GM20431 (cell line): ENCODE data around the gene PIERCE2.
"Not testable (repeated sequence)": the region's sequence is repeated elsewhere in the genome, so short reads cannot be mapped to it uniquely, and the experiment has no call there.

Experiments used
- in situ Hi-C: fragments of 300-500 bp; cut with MseI, MboI; formaldehyde crosslinking; loops from one replicate; pipeline ENCODE4 v1.15.0; 2020; ENCODE audit warnings: low sequenced_read_pairs; ENCODE audit not compliant: unreplicated experiment

The PIERCE2 gene, protein sequence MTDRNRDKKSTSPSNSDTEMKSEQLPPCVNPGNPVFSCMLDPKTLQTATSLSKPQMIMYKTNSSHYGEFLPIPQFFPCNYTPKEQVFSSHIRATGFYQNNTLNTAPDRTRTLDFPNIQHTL

DNA sequence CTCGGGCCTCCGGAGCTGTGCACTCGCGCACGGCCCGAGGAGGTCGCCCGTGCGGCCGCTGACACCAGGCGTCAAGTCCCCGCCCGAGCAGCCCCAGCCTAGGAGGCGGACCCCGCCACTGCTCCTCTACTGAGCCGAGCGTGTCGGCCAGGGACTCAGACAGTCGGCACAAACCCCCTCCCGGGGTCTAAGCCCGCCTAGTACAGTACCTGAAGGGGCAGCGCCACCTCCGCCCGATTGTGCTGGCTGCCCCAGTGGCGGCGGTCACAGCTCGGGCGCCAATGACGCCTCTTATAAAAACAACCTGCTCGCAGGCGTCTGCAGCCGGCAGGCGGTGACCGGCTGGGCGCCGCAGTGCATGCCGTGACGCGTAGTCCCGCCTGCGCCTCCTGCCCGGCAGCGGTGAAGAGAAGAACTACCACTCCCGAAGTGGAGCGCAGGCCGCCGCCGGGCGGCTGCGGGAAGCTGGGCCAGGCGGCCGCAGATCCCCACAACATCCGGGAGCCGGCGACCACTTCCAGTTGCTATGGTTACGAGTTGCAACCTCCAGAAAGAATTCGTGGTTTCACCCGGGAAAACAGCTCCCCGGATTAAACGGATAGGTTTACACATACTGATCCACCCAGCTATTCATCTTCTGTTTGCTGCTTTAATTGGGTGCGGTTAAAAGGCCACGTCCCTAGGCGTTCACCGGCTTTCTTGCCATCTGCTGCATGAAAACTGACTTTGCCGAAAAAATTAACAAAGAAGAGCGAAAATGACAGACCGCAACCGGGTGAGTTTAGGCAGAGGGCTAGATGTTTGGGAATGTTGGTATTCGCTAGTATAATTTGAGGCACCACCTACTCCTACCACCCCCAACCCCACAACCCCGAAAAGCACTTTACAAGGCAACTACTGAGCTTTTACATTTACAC lies at the start of gene PIERCE2, which contains the start of gene CCPG1:
Gene PIERCE2 (plus strand): TSS at position 484 of the 917 bp plus-strand sequence. CDS start 274 bp downstream, at position 758.
Gene CCPG1 (minus strand): TSS at position 348 of the 917 bp plus-strand sequence. CDS start 18,935 bp downstream, outside the sequence.
- in situ Hi-C loops, result no loop called here

DNA sequence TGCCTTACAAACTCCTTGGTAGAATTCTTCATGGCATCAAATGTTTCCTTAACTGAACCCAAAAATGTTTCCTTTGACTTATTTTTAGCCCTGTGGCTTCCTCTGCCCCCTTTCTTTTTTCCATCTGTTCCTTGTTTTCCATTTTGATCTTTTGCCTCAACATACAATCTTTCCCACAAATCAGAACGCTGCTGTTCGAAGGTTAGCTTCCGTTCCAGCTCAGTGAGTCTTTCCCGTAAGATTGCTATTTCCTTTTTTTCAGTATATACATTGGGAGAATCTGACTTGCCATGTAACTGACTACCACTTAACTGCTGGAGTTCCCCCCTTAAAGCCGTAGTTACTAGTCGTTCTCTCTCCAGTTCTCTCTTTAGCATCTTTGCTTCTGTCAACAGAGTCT lies 48.0 kb upstream of the PIERCE2 start:
- in situ Hi-C loops, result no loop called here

DNA sequence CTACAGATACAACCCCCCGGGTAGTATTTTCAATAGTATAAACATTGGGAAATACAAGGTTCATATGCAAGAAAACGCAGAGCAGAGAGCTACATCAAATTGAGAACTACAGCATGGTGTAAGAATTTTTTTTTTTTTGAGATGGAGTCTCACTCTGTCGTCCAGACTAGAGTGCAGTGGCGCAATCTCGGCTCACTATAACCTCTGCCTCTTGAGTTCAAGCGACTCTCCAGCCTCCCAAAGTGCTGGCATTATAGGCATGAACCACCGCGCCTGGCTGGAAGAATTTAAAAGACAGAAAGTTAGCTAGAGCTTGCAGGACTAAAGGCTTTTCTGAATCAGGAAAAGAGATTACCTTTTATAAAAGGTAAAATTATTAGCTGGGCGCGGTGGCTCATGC lies 47.2 kb upstream of the PIERCE2 start:
- in situ Hi-C loops, result no loop called here

DNA sequence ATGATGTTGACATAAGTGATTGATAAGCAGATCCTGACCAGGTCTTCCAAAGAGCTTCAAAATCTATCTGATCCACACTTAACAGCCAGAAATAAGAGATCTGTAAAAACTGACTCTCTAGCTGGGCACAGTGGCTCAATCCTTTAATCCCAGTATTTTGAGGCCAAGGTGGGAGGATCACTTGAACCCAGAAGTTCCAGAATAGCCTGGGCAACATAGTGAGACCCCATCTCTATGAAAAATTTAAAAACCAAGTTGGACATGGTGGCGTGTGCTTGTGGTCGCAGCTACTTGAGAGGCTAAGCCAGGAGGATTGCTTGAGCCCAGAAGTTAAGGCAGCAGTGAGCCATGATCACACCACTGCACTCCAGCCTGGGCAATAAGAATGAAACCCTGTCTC lies 45.7 kb upstream of the PIERCE2 start:
- in situ Hi-C loops, result no loop called here

DNA sequence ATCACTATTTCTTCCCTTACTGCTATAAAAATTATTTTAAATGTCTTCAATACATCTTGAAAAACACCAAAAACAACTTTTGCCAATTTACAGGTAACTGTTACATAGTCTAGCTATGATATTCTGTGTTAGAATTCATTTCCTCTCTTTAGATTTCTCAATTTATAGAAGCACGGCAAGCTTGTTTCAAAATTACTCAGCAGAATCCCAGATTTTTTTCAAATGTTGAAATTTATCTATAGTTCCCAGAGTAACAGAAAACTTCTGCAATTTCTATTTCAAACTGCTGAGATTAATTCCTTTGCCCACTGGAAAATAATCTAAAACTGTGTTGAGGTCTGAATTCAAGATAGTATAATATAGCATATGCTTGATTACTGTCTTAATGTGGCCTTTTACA lies 41.3 kb upstream of the PIERCE2 start:
- in situ Hi-C loops, result no loop called here

DNA sequence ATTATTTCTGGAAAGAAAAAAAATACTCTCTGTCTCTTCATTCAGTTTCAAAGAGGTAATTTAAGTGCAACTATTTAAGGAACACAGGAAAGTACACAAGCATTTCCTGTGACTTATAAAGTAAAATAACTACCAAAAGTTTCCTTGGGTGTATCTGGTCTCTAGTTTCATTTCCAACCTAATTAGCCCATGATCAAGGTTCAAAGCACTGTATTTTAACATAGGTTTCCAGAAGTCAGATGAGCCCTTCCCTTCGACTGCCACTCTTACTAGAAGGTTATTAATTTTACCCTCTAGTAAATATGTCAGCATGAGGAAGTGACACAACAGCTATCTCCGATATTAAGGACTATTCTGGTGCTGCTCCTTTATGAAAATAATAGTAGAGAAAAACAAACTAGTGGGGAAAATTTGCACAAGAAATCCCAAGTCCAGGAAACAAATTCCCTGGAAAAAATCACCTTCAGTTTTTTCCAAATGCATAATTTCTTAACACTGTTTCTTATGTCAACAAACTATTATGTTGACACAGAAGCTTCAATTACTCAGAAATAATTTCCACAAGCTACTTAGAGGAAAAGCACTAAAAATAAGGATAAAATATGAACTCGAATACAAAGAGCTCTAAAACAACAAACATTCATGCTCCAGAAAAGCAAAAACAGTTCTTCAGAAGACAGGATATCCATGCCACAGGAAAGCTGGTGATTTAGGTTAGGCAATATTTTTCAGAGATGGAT lies 35.4 kb upstream of the PIERCE2 start:
- in situ Hi-C loops, result no loop called here

DNA sequence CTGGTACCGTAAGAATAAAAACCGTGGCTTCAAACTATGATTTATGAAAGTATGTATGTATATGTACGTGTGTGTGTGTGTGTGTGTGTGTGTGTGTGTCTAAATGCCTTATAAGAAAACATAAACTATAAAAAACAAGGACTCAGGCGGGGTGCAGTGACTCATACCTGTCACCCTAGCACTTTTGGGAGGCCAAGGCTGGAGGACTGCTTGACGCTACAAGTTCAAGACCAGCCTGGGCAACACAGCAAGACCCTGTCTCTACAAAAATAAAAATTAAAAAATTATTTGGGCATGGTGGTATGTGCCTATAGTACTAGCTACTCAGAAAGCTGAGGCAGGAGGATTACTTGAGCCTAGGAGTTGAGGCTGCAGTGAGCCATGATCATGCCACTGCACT lies 29.2 kb upstream of the PIERCE2 start:
- in situ Hi-C loops, result no loop called here

DNA sequence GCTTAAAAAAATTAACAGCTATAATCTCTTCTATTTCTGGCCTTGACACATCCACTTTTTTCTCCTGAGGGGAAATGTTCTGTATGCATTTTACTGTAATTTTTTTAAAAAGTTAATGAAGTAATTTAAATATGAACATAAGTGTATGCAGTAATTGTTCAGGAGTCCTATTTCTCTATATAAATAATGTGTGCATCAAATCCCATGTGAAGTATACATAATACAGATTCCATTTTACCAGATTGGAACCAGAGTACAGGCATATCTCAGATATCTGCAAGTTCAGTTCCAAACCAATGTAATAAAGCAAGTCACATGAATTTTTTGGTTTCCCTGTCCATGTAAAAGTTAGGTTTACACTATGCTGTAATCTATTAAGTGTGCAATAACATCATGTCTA lies 26.7 kb upstream of the PIERCE2 start:
- in situ Hi-C loops, result no loop called here

DNA sequence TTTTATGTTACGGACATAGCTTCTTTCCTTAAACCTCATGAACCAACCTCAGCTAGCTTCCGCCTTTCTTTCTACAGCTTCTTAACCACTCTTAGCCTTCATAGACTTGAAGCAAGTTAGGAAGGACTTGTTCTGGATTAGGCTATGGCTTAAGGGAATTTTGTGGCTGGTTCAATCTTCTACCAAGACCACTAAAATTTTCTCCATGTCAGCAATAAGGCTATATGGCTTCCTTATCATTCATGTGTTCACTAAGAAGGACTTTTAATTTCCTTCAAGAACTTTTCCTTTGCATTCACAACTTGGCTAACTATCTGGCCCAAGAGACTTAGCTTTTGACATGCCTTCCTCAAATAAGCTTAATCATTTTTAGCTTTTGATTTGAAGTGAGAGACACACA lies 24.6 kb upstream of the PIERCE2 start:
- in situ Hi-C loops, result no loop called here

DNA sequence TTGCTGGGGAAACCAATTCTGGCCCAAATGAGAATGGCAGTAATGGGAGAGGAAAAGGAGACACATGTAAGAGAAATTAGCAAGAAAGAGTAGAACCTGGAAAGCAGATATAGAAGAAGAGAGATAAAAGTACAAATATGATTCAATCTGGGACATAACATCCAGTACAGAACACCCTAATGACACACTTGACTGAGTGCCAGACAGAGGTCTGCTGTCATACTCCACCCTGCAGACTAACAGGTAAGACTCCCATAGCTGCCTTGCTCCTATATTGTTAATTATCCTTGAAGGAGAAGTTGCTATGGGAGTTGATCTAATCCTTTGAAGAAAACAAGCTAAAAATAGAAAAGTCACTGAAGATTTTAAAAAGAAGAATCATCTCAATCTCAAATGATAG lies 21.3 kb upstream of the PIERCE2 start:
- in situ Hi-C loops, result no loop called here

DNA sequence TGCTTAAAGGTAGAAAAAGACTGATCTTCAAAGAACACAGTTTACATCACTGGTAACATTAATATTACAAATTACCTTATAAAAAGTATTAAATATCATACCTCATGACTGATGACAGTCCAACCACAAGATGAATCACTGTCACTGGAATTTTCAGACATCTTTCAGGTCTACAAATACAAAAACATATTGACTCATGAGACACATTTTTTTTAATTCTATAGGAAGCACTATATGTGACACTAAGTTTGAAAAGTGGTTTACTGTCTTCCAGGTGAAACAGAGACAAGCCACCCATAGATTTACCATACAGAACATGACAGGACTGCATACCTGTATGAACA lies 19.1 kb upstream of the PIERCE2 start:
- in situ Hi-C loops, result no loop called here

DNA sequence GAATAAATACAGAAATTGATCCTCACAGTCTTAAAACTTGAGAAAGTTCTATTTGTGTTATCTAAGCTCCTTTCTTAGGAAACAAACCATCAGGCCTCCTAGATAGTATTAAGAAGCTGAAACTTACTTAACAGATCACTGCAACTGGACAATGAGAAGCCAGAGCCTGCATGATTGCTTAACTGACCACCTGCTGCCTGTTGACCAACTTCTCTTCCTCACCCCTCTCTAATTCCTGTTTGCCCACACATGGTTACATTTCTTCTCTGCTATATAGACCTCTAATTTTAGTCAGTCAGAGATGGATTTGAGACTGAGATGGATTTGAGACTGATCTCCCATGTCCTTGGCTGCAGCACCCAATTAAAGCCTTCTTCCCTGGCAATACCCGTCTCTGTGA lies 13.6 kb upstream of the PIERCE2 start:
- in situ Hi-C loops, result no loop called here

DNA sequence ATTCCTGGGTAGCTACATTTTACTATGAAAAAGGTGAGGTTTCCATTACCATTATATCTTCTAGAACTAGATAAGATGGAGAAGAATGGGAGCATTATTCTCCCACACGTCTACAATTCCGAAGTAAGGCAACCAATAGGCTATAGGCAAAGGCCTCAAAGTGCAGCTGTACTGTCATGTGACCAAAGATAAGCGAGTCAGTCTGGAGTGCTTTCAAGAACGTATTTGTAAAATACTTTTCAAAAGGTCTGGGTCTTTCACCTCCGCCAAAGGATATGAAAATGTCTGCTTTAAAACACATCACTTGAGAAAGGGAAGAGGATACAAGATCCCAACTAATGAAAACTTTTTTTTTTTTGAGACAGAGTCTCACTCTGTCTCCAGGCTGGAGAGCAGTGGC lies 10.1 kb upstream of the PIERCE2 start:
- in situ Hi-C loops, result no loop called here

DNA sequence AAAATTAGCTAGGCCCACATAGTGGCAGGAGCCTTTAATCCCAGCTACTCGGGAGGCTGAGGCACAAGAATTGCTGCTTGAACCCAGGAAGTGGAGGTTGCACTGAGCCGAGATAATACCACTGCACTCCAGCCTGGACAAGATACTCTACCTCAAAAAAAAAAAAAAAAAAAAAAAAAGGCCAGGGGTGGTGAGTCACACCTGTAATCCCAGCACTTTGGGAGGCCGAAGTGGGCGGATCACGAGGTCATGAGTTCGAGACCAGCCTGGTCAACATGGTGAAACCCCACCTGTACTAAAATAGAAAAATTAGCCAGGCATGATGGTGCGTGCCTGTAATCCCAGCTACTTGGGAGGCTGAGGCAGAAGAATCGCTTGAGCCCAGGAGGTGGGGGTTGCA lies 8.2 kb upstream of the PIERCE2 start:
- in situ Hi-C loops, result not testable (repeated sequence)

DNA sequence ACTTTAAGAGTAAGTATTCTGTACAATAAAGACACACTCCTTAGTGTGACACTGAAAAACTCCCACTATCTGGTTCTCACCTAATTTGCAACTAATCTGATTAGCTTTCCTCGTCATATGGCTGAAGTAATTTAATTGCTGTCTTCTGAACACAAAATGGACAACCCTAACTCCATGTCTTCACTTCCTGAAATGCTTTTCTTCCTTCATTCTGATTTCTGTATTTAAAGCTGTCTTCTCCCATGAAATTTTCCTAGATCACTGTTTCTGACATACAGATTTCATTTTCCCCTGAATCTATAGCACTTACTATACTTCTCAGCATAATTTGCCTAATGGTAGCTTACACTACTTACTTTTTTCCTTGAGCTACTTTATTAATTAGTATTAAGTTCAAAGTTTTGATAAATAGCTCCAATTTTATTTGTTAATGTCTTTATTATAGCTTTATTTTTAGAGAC lies 6.5 kb upstream of the PIERCE2 start:
- in situ Hi-C loops, result no loop called here

DNA sequence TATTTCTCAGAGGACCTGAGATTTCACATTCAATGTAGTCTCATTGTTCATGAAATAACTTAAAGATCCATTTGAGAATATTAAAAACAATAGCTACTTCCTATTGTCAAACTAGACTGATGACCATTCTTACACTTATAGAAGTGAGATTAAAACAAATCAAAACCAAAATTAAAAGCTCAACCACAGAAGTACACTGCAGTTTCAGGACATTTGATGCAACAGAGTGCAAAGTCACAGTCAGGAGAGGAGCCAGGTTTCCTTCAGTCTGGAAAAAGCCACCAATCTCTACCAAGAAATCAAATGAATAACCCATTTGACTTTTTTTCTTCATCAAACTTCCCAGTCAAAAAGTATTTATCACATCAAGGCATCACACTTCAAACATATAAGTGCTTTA lies 5.6 kb upstream of the PIERCE2 start:
- in situ Hi-C loops, result no loop called here

DNA sequence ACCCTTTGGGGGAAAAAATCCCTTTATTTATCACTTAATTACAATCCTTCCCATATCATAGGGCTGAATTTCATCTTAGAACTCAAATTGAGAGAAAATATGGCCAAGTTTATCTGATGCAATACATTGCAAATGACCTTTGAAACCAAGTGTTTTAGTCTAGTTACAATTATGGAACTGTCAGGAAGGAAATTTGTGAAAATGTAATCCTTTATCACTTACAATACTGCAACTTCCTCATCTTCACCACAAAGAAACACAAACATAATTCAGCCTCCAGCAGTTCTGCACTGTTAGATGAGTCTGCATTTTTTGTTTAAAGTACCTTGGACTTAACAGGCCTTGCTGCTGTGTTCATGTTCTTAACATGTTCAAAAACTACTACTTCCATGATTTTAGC lies 4.8 kb upstream of the PIERCE2 start:
- in situ Hi-C loops, result no loop called here

DNA sequence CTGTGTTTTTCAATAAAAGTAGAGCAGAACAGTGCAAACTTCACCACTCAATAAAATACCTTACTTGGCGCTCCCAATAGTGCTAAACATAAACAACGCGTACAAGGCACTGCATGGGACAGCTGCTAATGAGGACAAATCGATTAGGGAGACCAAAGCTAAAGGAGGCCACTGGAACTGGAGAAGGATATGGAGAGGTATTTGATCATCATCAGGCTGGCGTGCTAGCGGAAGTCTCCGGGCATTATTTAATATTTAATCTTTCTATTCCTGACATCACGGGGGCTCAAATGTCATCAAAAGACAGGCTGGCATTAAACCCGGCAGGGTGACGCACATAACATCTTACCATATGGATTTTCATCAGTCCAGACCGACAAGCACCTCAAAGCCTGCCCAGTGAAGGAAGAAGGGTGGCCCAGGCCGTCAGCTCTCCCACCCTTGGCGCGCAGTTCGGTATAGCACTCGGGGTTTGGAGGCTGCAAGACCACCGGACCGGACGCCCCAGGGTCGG lies 740 bp upstream of the PIERCE2 start:
- in situ Hi-C loops, result no loop called here

DNA sequence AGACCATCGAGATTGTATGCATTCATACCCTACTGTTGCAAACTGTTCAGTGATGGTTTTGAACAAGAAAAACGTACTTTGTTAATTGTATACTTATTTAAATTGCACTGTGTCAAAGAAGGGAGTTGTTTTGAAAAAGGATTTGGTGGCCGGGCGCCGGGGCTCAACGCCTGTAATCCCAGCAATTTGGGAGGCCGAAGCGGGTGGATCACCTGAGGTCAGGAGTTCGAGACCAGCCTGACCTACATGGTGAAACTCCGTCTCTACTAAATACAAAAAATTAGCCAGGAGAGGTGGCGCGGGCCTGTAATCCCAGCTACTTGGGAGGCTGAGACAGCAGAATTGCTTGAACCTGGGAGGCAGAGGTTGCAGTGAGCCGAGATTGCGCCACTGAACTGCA lies 681 bp downstream of the PIERCE2 start:
- in situ Hi-C loops, result not testable (repeated sequence)

DNA sequence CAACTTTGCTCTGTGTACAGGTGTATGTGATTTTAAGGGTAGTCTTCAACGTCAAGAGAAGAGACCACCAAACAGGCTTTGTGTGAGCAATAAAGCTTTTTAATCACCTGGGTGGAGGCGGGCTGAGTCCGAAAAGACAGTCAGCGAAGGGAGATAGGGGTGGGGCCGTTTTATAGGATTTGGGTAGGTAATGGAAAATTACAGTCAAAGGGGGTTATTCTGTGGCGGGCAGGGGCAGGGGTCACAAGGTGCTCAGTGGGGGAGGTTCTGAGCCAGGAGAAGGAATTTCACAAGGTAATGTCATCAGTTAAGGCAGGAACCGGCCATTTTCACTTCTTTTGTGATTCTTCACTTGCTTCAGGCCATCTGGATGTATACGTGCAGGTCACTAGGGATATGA lies 9.4 kb downstream of the PIERCE2 start:
- in situ Hi-C loops, result not testable (repeated sequence)
